Glutamatergic neuron (in vitro differentiated cells): ENCODE results near the gene FAM43A. TPM values are rescaled to one million over a fixed set of nuclear protein-coding genes. Genes with fewer than 3 reads are reported as not detected.

Experiments used
- DNase-seq: peaks from one replicate; pipeline ENCODE4 v3.0.0; 2022
- H3K27ac Mint-ChIP-seq: one replicate; pipeline ENCODE4 v1.8.0; 2020; ENCODE audit warnings: mild to moderate bottlenecking, mixed read lengths, inconsistent platforms; ENCODE audit not compliant: unreplicated experiment
- H3K27me3 Mint-ChIP-seq: one replicate; pipeline ENCODE4 v1.8.0; 2020; ENCODE audit warnings: mild to moderate bottlenecking, moderate library complexity, mixed read lengths, inconsistent platforms; ENCODE audit not compliant: unreplicated experiment
- H3K36me3 Mint-ChIP-seq: one replicate; pipeline ENCODE4 v1.8.0; 2020; ENCODE audit warnings: mild to moderate bottlenecking, mixed read lengths, inconsistent platforms; ENCODE audit not compliant: unreplicated experiment
- H3K4me1 Mint-ChIP-seq: one replicate; pipeline ENCODE4 v1.8.0; 2020; ENCODE audit warnings: mild to moderate bottlenecking, low read depth, mixed read lengths, inconsistent platforms; ENCODE audit not compliant: unreplicated experiment
- H3K4me3 Mint-ChIP-seq: one replicate; pipeline ENCODE4 v1.8.0; 2020; ENCODE audit warnings: mild to moderate bottlenecking, mixed read lengths, inconsistent platforms; ENCODE audit not compliant: unreplicated experiment
- H3K9me3 Mint-ChIP-seq: one replicate; pipeline ENCODE4 v1.8.0; 2020; ENCODE audit warnings: mild to moderate bottlenecking, moderate library complexity, mixed read lengths, inconsistent platforms; ENCODE audit not compliant: unreplicated experiment
- CTCF ChIP-seq: fragments of 200-600 bp; sonication (generic); IDR thresholded peaks from one replicate; pipeline ENCODE4 v1.5.0; 2021; ENCODE audit not compliant: partially characterized antibody, unreplicated experiment
- total RNA-seq: library from RNA; stranded (reverse); fragmentation: NEBNext Ultra II Directional; extraction: Animal tissue kit (Norgen Biotek cat#: 25700); gene quantifications from one replicate; pipeline ENCODE4 v1.2.1, GENCODE V29; 2021; ENCODE audit not compliant: unreplicated experiment

FAM43A gene
- total RNA-seq, 1 donor from 2014 or later, result 21.6 TPM

GRCh38 chr3:194658477-194659242 is 27.0 kb upstream of the FAM43A start:
- H3K4me3 Mint-ChIP-seq, result no peak overlapping the region
- peaks cover under 1% of the 10 kb centered on the region for H3K9me3 Mint-ChIP-seq
- peak overlapping the region; percentile 18 for H3K27ac Mint-ChIP-seq
- H3K4me1 Mint-ChIP-seq, result peaks cover 20% of the 10 kb centered on the region
- TF ChIP-seq CTCF, result no peak
- no peaks in the 10 kb centered on the region for H3K36me3 Mint-ChIP-seq
- H3K27me3 Mint-ChIP-seq, result no peaks in the 10 kb centered on the region
- no peak for DNase-seq

GRCh38 chr3:194659778-194660177 is 25.9 kb upstream of the FAM43A start:
- Mint-ChIP-seq H3K4me1 (peaks cover 20% of the 10 kb centered on the region), H3K27me3 (no peaks in the 10 kb centered on the region), H3K9me3 (peaks cover 1% of the 10 kb centered on the region), H3K4me3 (no peak overlapping the region), H3K27ac (peak overlapping the region; percentile 92), H3K36me3 (no peaks in the 10 kb centered on the region)
- DNase-seq, result no peak
- no peak for TF ChIP-seq CTCF

GRCh38 chr3:194661374-194661773 is 24.3 kb upstream of the FAM43A start:
- Mint-ChIP-seq H3K27ac (peak overlapping the region; percentile 92), H3K4me1 (peaks cover 20% of the 10 kb centered on the region), H3K36me3 (no peaks in the 10 kb centered on the region), H3K9me3 (peaks cover 3% of the 10 kb centered on the region), H3K27me3 (no peaks in the 10 kb centered on the region), H3K4me3 (peak overlapping the region; percentile 45)
- DNase-seq, result no peak
- TF ChIP-seq CTCF, result no peak

GRCh38 chr3:194661946-194662345 is 23.7 kb upstream of the FAM43A start:
- H3K4me3 Mint-ChIP-seq, result no peak overlapping the region
- TF ChIP-seq CTCF, result no peak
- DNase-seq, result peak; percentile 29
- no peaks in the 10 kb centered on the region for H3K36me3 Mint-ChIP-seq
- H3K9me3 Mint-ChIP-seq, result peaks cover 3% of the 10 kb centered on the region
- H3K4me1 Mint-ChIP-seq, result peaks cover 20% of the 10 kb centered on the region
- H3K27ac Mint-ChIP-seq, result peak overlapping the region; percentile 92
- no peaks in the 10 kb centered on the region for H3K27me3 Mint-ChIP-seq

GRCh38 chr3:194664857-194665256 is 20.8 kb upstream of the FAM43A start:
- no peaks in the 10 kb centered on the region for H3K27me3 Mint-ChIP-seq
- no peak overlapping the region for H3K27ac Mint-ChIP-seq
- H3K9me3 Mint-ChIP-seq, result peaks cover 3% of the 10 kb centered on the region
- peaks cover 20% of the 10 kb centered on the region for H3K4me1 Mint-ChIP-seq
- no peak for TF ChIP-seq CTCF
- H3K4me3 Mint-ChIP-seq, result no peak overlapping the region
- no peaks in the 10 kb centered on the region for H3K36me3 Mint-ChIP-seq
- no peak for DNase-seq
